SK-N-SH (cell line): ENCODE results near the gene INSYN2B.

ENCODE experiments used
- CTCF ChIP-seq: fragments of 200-600 bp; sonication (generic); IDR thresholded peaks from 2 replicates; pipeline ENCODE4 v1.6.1; 2017; ENCODE audit warnings: antibody characterized with exemption, mild to moderate bottlenecking, moderate library complexity
- PBX3 ChIP-seq: IDR thresholded peaks from 2 replicates; pipeline ENCODE4; 2012

- TF ChIP-seq CTCF (no peak), PBX3 (no peak)
Measured at GRCh38 chr5:169999621-170000020, 19.3 kb upstream of the INSYN2B start.
